ENCODE results near the gene HJURP.

Gene HJURP

GRCh38 chr2:233798335-233799086 is 55.8 kb downstream of the HJURP start:
- WGBS (ENCODE audit: extremely low coverage, insufficient coverage, insufficient read length), result no CpG with 5 or more reads among the region's 14 CpGs
- DNase-seq, result no peak
- H3K79me2 ChIP-seq (ENCODE audit: control insufficient read depth, insufficient read depth, low read length, poor library complexity), result no peaks in the 10 kb centered on the region

DNA sequence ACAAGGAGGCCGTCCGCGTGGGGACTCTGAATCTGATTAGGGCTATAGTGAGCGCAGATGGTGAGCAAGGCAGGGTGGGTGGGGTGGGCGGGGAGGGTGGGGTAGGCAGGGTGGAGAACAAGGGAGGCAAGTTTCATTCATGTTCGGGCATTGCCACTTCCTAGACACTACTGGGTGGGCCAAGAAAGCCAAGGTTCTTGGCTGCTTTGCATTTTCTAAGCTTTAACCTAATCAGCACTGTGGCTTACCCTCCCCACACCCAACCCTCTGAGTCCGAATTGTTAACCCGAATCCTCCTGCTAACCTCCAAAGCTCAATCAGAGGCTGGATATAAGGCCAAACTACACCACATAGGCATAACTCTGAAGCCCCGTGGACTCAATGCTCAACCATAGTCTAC is 58.1 kb downstream of the HJURP start:
- no peak overlapping the region for H3K14ac ChIP-seq (ENCODE audit: low read length)
- H3K27ac ChIP-seq (ENCODE audit: low read depth, low read length), result no peak overlapping the region
- no peak overlapping the region for H3K18ac ChIP-seq (ENCODE audit: low read length)
- no peak overlapping the region for H2BK120ac ChIP-seq (ENCODE audit: insufficient read depth, low read length, poor library complexity)
- DNase-seq, result no peak
- no peak overlapping the region for H2BK12ac ChIP-seq (ENCODE audit: low read length)
- no peak overlapping the region for H4K12ac ChIP-seq (ENCODE audit: low read depth, low read length)
- no CpG with 5 or more reads among the region's 9 CpGs for WGBS (ENCODE audit: extremely low coverage, insufficient coverage, insufficient read length)
- no peak overlapping the region for H3K23ac ChIP-seq (ENCODE audit: low read length)
- H2BK5ac ChIP-seq (ENCODE audit: low read depth, low read length, poor library complexity), result no peak overlapping the region
- H3K4ac ChIP-seq (ENCODE audit: low read depth, low read length), result no peak overlapping the region
- peaks cover 15% of the 10 kb centered on the region for H3K9me3 ChIP-seq (ENCODE audit: insufficient read depth, low read depth, low read length)
- no peaks in the 10 kb centered on the region for H3K79me2 ChIP-seq (ENCODE audit: control insufficient read depth, insufficient read depth, low read length, poor library complexity)
- no peak overlapping the region for H2AK5ac ChIP-seq (ENCODE audit: low read length)
- H3K4me1 ChIP-seq (ENCODE audit: control insufficient read depth in 1 of 2, insufficient read depth in 2 of 2, low read length in 2 of 2), result no peaks in the 10 kb centered on the region
- H3K36me3 ChIP-seq (ENCODE audit: control insufficient read depth in 1 of 2, insufficient read depth in 2 of 2, low read length in 2 of 2), result no peaks in the 10 kb centered on the region
- H2AFZ ChIP-seq (ENCODE audit: insufficient read depth, low read length, poor library complexity), result no peak overlapping the region
- no peak overlapping the region for H3K4me2 ChIP-seq (ENCODE audit: low read length)
- H3K4me3 ChIP-seq (ENCODE audit: low read depth, low read length), result no peak overlapping the region
- H4K91ac ChIP-seq (ENCODE audit: low read depth, low read length), result no peak overlapping the region
- H3K27me3 ChIP-seq (ENCODE audit: insufficient read depth, low read length), result no peaks in the 10 kb centered on the region
- no peak overlapping the region for H4K8ac ChIP-seq (ENCODE audit: low read depth, low read length)
- H3K9ac ChIP-seq (ENCODE audit: low read length), result no peak overlapping the region
- no peaks in the 10 kb centered on the region for H3K79me1 ChIP-seq (ENCODE audit: low read length)

More at GRCh38 chr2:233798335-233799086, 55.8 kb downstream of the HJURP start:
- Histone ChIP-seq H3K4ac (ENCODE audit: low read depth, low read length) (no peak overlapping the region), H3K14ac (ENCODE audit: low read length) (no peak overlapping the region), H3K79me1 (ENCODE audit: low read length) (no peaks in the 10 kb centered on the region), H3K9me3 (ENCODE audit: insufficient read depth, low read depth, low read length) (peaks cover 15% of the 10 kb centered on the region), H3K4me1 (ENCODE audit: control insufficient read depth in 1 of 2, insufficient read depth in 2 of 2, low read length in 2 of 2) (no peaks in the 10 kb centered on the region), H4K8ac (ENCODE audit: low read depth, low read length) (no peak overlapping the region), H3K4me3 (ENCODE audit: low read depth, low read length) (no peak overlapping the region), H2BK12ac (ENCODE audit: low read length) (no peak overlapping the region), H3K23ac (ENCODE audit: low read length) (no peak overlapping the region), H3K27me3 (ENCODE audit: insufficient read depth, low read length) (no peaks in the 10 kb centered on the region), H3K27ac (ENCODE audit: low read depth, low read length) (no peak overlapping the region), H2BK5ac (ENCODE audit: low read depth, low read length, poor library complexity) (no peak overlapping the region), H2BK120ac (ENCODE audit: insufficient read depth, low read length, poor library complexity) (no peak overlapping the region), H3K36me3 (ENCODE audit: control insufficient read depth in 1 of 2, insufficient read depth in 2 of 2, low read length in 2 of 2) (no peaks in the 10 kb centered on the region), H3K18ac (ENCODE audit: low read length) (no peak overlapping the region), H2AK5ac (ENCODE audit: low read length) (no peak overlapping the region), H2AFZ (ENCODE audit: insufficient read depth, low read length, poor library complexity) (no peak overlapping the region), H3K9ac (ENCODE audit: low read length) (no peak overlapping the region), H4K12ac (ENCODE audit: low read depth, low read length) (no peak overlapping the region), H3K4me2 (ENCODE audit: low read length) (no peak overlapping the region), H4K91ac (ENCODE audit: low read depth, low read length) (no peak overlapping the region)

DNA sequence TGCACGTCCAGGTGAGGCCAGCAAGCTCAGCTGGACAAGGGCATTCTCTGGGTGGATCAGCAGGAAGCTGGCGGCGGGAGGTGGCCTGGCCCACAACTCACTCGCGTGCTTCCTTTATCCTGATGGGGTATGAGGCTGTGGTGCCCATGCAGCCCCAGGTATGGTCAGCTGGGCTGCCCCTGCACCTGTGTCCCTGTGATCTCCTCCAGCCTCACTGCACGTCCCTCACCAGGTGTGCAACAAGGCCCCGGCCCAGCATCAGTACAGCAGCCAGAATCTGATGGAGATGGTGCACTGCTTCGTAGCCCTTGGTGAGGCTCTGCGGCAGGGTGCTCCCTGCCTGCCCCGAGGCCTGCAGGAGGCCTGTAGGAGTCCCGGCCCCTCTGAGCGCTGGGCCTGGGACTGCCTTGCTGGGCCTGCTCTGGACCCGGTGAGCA is 58.6 kb downstream of the HJURP start:
- no peak overlapping the region for H2BK12ac ChIP-seq (ENCODE audit: low read length)
- no peak overlapping the region for H3K4me2 ChIP-seq (ENCODE audit: low read length)
- no peak overlapping the region for H3K4me3 ChIP-seq (ENCODE audit: low read depth, low read length)
- H3K27ac ChIP-seq (ENCODE audit: low read depth, low read length), result no peak overlapping the region
- no peaks in the 10 kb centered on the region for H3K4me1 ChIP-seq (ENCODE audit: control insufficient read depth in 1 of 2, insufficient read depth in 2 of 2, low read length in 2 of 2)
- no peaks in the 10 kb centered on the region for H3K79me1 ChIP-seq (ENCODE audit: low read length)
- no peak overlapping the region for H2BK120ac ChIP-seq (ENCODE audit: insufficient read depth, low read length, poor library complexity)
- no peak overlapping the region for H3K14ac ChIP-seq (ENCODE audit: low read length)
- H3K23ac ChIP-seq (ENCODE audit: low read length), result no peak overlapping the region
- no peak overlapping the region for H3K18ac ChIP-seq (ENCODE audit: low read length)
- no peak overlapping the region for H2AK5ac ChIP-seq (ENCODE audit: low read length)
- no peak overlapping the region for H2BK5ac ChIP-seq (ENCODE audit: low read depth, low read length, poor library complexity)
- DNase-seq, result no peak
- H4K12ac ChIP-seq (ENCODE audit: low read depth, low read length), result no peak overlapping the region
- no CpG with 5 or more reads among the region's 13 CpGs for WGBS (ENCODE audit: extremely low coverage, insufficient coverage, insufficient read length)
- H3K9me3 ChIP-seq (ENCODE audit: insufficient read depth, low read depth, low read length), result peaks cover 16% of the 10 kb centered on the region
- H4K91ac ChIP-seq (ENCODE audit: low read depth, low read length), result no peak overlapping the region
- H3K9ac ChIP-seq (ENCODE audit: low read length), result no peak overlapping the region
- H3K79me2 ChIP-seq (ENCODE audit: control insufficient read depth, insufficient read depth, low read length, poor library complexity), result no peaks in the 10 kb centered on the region
- H2AFZ ChIP-seq (ENCODE audit: insufficient read depth, low read length, poor library complexity), result no peak overlapping the region
- no peak overlapping the region for H3K4ac ChIP-seq (ENCODE audit: low read depth, low read length)
- H3K27me3 ChIP-seq (ENCODE audit: insufficient read depth, low read length), result no peaks in the 10 kb centered on the region
- H4K8ac ChIP-seq (ENCODE audit: low read depth, low read length), result no peak overlapping the region
- H3K36me3 ChIP-seq (ENCODE audit: control insufficient read depth in 1 of 2, insufficient read depth in 2 of 2, low read length in 2 of 2), result no peaks in the 10 kb centered on the region

DNA sequence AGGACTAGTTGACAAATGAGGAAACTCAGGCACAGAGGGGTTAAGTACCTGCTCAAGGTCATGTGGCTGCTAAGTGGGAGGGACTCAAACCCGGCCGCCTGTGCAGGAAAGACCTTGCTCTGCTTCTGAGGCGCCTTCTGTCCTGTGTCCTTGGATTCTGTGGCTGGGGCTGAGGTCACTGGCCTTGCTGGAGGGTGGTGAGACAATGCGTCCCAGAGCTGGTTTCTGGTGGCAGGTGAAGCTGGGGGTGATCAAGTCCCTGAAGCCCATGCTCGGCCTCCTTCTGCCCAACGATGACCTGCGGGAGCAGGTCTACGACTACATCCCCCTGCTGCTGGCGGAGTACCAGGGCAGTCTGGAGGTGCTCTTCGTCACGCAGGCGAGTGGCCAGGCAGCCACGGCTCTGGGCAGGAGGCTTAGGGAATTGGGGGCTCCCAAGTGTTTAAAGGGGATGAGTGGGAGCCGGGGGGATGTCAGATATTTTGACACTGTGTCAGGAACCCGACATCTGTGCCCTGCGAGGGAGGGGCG is 60.1 kb downstream of the HJURP start:
- H2BK12ac ChIP-seq (ENCODE audit: low read length), result no peak overlapping the region
- no CpG with 5 or more reads among the region's 17 CpGs for WGBS (ENCODE audit: extremely low coverage, insufficient coverage, insufficient read length)
- H3K79me1 ChIP-seq (ENCODE audit: low read length), result no peaks in the 10 kb centered on the region
- H3K18ac ChIP-seq (ENCODE audit: low read length), result no peak overlapping the region
- H4K91ac ChIP-seq (ENCODE audit: low read depth, low read length), result no peak overlapping the region
- H3K27ac ChIP-seq (ENCODE audit: low read depth, low read length), result no peak overlapping the region
- H3K9ac ChIP-seq (ENCODE audit: low read length), result no peak overlapping the region
- H3K36me3 ChIP-seq (ENCODE audit: control insufficient read depth in 1 of 2, insufficient read depth in 2 of 2, low read length in 2 of 2), result no peaks in the 10 kb centered on the region
- H3K4me3 ChIP-seq (ENCODE audit: low read depth, low read length), result no peak overlapping the region
- no peaks in the 10 kb centered on the region for H3K79me2 ChIP-seq (ENCODE audit: control insufficient read depth, insufficient read depth, low read length, poor library complexity)
- no peak overlapping the region for H2AFZ ChIP-seq (ENCODE audit: insufficient read depth, low read length, poor library complexity)
- no peak overlapping the region for H2AK5ac ChIP-seq (ENCODE audit: low read length)
- no peak overlapping the region for H2BK120ac ChIP-seq (ENCODE audit: insufficient read depth, low read length, poor library complexity)
- no peaks in the 10 kb centered on the region for H3K4me1 ChIP-seq (ENCODE audit: control insufficient read depth in 1 of 2, insufficient read depth in 2 of 2, low read length in 2 of 2)
- no peak overlapping the region for H3K4me2 ChIP-seq (ENCODE audit: low read length)
- H2BK5ac ChIP-seq (ENCODE audit: low read depth, low read length, poor library complexity), result no peak overlapping the region
- H3K23ac ChIP-seq (ENCODE audit: low read length), result no peak overlapping the region
- H3K14ac ChIP-seq (ENCODE audit: low read length), result no peak overlapping the region
- no peak overlapping the region for H4K12ac ChIP-seq (ENCODE audit: low read depth, low read length)
- no peak for DNase-seq
- H4K8ac ChIP-seq (ENCODE audit: low read depth, low read length), result no peak overlapping the region
- H3K9me3 ChIP-seq (ENCODE audit: insufficient read depth, low read depth, low read length), result peaks cover 16% of the 10 kb centered on the region
- no peak overlapping the region for H3K4ac ChIP-seq (ENCODE audit: low read depth, low read length)
- H3K27me3 ChIP-seq (ENCODE audit: insufficient read depth, low read length), result no peaks in the 10 kb centered on the region
